ENCODE measurements around the gene PCDHA7.
"Not testable (repeated sequence)": the region's sequence is repeated elsewhere in the genome, so short reads cannot be mapped to it uniquely, and the experiment has no call there.

The PCDHA7 gene

DNA sequence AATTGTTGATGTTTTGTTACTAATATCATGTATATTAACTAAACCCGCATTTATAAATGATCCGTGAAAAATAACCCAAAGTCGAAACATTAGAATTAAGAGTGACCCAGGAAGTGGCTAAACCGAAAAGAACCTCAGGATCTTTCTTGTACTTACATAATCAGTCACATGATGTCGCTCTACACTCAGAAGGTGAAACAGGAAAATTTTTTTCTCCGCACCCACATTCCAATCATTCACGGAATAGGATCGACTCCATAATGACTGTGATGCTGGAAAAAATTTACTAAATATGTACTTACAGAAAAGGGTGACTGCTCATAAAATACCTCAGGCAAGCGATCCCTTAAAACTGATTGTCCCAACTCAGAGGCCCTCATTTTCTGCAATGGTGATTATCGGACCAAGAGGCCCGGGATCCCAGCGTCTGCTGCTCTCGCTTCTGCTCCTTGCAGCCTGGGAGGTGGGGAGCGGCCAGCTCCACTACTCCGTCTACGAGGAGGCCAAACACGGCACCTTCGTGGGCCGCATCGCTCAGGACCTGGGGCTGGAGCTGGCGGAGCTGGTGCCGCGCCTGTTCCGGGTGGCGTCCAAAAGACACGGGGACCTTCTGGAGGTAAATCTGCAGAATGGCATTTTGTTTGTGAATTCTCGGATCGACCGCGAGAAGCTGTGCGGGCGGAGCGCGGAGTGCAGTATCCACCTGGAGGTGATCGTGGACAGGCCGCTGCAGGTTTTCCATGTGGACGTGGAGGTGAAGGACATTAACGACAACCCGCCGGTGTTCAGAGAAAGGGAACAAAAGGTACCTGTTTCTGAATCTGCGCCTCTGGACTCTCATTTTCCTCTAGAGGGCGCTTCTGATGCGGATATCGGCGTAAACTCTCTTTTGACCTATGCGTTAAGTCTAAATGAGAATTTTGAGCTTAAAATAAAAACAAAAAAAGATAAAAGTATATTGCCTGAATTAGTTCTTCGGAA lies 41.3 kb downstream of the PCDHA7 start, which contains the start of gene PCDHA12:
Gene PCDHA12, plus strand, starts transcription at position 224 of the 981 bp plus-strand sequence. Its CDS starts 165 bp downstream, at position 389.
- H3K4me3 ChIP-seq (ENCODE audit: low read depth, low read length): no peak within 1 kb of the TSS
- TF ChIP-seq, protein P1, sequence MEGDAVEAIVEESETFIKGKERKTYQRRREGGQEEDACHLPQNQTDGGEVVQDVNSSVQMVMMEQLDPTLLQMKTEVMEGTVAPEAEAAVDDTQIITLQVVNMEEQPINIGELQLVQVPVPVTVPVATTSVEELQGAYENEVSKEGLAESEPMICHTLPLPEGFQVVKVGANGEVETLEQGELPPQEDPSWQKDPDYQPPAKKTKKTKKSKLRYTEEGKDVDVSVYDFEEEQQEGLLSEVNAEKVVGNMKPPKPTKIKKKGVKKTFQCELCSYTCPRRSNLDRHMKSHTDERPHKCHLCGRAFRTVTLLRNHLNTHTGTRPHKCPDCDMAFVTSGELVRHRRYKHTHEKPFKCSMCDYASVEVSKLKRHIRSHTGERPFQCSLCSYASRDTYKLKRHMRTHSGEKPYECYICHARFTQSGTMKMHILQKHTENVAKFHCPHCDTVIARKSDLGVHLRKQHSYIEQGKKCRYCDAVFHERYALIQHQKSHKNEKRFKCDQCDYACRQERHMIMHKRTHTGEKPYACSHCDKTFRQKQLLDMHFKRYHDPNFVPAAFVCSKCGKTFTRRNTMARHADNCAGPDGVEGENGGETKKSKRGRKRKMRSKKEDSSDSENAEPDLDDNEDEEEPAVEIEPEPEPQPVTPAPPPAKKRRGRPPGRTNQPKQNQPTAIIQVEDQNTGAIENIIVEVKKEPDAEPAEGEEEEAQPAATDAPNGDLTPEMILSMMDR (IDR thresholded peaks at IDR 0.05; ENCODE audit: borderline replicate concordance, insufficient read depth, low read depth, low read length): no peak

- not testable (repeated sequence) for H3K4me3 ChIP-seq (ENCODE audit: low read depth, low read length)
These were observed 42.6 kb downstream of the PCDHA7 start for GRCh38 chr5:140876541-140877261.

- no peak overlapping the region for H3K4me3 ChIP-seq (ENCODE audit: low read depth, low read length)
- TF ChIP-seq, protein P1 (IDR thresholded peaks at IDR 0.05; ENCODE audit: borderline replicate concordance, insufficient read depth, low read depth, low read length): no peak
These were observed 43.2 kb downstream of the PCDHA7 start for GRCh38 chr5:140877262-140877581.

DNA sequence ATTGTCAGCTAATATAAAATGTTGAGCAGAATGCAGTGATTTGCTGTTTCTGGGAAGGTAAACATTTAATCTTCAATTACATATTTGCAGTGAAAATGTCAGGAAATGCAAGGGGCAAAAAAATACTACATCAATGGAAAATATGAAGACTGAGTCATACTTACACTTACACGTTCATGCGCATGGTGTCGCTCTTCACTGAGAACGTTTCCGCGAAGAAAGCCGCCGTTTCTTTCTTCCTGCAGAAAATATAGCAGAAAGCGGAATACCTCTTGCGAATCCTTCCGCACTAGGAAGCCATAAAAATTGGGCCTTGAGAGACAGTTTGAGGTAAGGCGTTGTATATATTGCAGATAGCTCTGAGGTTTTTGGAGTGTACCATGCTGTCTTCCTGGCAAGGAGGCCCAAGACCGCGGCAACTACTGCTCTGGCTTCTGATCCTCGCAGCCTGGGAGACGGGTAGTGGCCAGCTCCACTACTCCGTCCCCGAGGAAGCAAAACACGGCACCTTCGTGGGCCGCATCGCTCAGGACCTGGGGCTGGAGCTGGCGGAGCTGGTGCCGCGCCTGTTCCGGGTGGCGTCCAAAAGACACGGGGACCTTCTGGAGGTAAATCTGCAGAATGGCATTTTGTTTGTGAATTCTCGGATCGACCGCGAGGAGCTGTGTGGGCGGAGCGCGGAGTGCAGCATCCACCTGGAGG lies 48.0 kb downstream of the PCDHA7 start, which contains the start of gene PCDHA13:
Gene PCDHA13, plus strand, starts transcription at position 236 of the 702 bp plus-strand sequence. Its CDS starts 145 bp downstream, at position 381.
- H3K4me3 ChIP-seq (ENCODE audit: low read depth, low read length): no peak within 1 kb of the TSS
- TF ChIP-seq, protein P1 (IDR thresholded peaks at IDR 0.05; ENCODE audit: borderline replicate concordance, insufficient read depth, low read depth, low read length): no peak

GRCh38 chr5:140882591-140882899 lies 48.5 kb downstream of the PCDHA7 start:
- TF ChIP-seq, protein P1 (IDR thresholded peaks at IDR 0.05; ENCODE audit: borderline replicate concordance, insufficient read depth, low read depth, low read length): no peak
- no peak overlapping the region for H3K4me3 ChIP-seq (ENCODE audit: low read depth, low read length)

DNA sequence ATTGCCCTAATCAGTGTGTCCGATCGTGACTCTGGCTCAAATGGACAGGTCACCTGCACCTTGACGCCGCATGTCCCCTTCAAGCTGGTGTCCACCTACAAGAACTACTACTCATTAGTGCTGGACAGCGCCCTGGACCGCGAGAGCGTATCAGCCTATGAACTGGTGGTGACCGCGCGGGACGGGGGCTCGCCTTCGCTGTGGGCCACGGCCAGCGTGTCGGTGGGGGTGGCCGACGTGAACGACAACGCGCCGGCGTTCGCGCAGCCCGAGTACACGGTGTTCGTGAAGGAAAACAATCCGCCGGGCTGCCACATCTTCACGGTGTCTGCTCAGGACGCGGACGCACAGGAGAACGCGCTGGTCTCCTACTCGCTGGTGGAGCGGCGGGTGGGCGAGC lies 49.3 kb downstream of the PCDHA7 start:
- H3K4me3 ChIP-seq (ENCODE audit: low read depth, low read length): no peak overlapping the region
- TF ChIP-seq, protein P1 (IDR thresholded peaks at IDR 0.05; ENCODE audit: borderline replicate concordance, insufficient read depth, low read depth, low read length): no peak
